Endothelial cell (in vitro differentiated cells): ENCODE data around the gene PCIF1. TPM values are rescaled to one million over a fixed set of nuclear protein-coding genes. Genes with fewer than 3 reads are reported as not detected.
"Not testable (repeated sequence)": the region's sequence is repeated elsewhere in the genome, so short reads cannot be mapped to it uniquely, and the experiment has no call there.

Experiments used
- DNase-seq: peaks from one replicate; pipeline ENCODE4 v3.0.0; 2021; ENCODE audit warnings: low spot score
- H3K27ac Mint-ChIP-seq: one replicate; pipeline ENCODE4 v1.8.0; 2021; ENCODE audit warnings: mixed read lengths, inconsistent platforms; ENCODE audit not compliant: unreplicated experiment
- H3K27me3 Mint-ChIP-seq: one replicate; pipeline ENCODE4 v1.8.0; 2021; ENCODE audit warnings: mild to moderate bottlenecking, moderate library complexity, mixed read lengths, inconsistent platforms; ENCODE audit not compliant: unreplicated experiment
- H3K36me3 Mint-ChIP-seq: one replicate; pipeline ENCODE4 v1.8.0; 2021; ENCODE audit warnings: mild to moderate bottlenecking, low read depth, mixed read lengths, inconsistent platforms; ENCODE audit not compliant: unreplicated experiment
- H3K4me1 Mint-ChIP-seq: one replicate; pipeline ENCODE4 v1.8.0; 2021; ENCODE audit warnings: mild to moderate bottlenecking, mixed read lengths, inconsistent platforms; ENCODE audit not compliant: unreplicated experiment
- H3K4me3 Mint-ChIP-seq: one replicate; pipeline ENCODE4 v1.8.0; 2021; ENCODE audit warnings: mild to moderate bottlenecking, mixed read lengths, inconsistent platforms; ENCODE audit not compliant: unreplicated experiment
- H3K9me3 Mint-ChIP-seq: one replicate; pipeline ENCODE4 v1.8.0; 2021; ENCODE audit warnings: mixed read lengths, inconsistent platforms; ENCODE audit not compliant: unreplicated experiment
- total RNA-seq: library from RNA; stranded (reverse); fragmentation: NEBNext Ultra II Directional; extraction: Animal tissue kit (Norgen Biotek cat#: 25700); gene quantifications from one replicate; pipeline ENCODE4 v1.2.1, GENCODE V29; 2021; ENCODE audit not compliant: unreplicated experiment
- TF ChIP-seq, protein P1 (sequence below): fragments of 200-600 bp; sonication (generic); IDR thresholded peaks from one replicate; pipeline ENCODE4 v1.5.0; 2021; ENCODE audit warnings: antibody characterized with exemption; ENCODE audit not compliant: unreplicated experiment

PCIF1 gene
- total RNA-seq, 1 donor from 2014 or later: 34.8 TPM

DNA sequence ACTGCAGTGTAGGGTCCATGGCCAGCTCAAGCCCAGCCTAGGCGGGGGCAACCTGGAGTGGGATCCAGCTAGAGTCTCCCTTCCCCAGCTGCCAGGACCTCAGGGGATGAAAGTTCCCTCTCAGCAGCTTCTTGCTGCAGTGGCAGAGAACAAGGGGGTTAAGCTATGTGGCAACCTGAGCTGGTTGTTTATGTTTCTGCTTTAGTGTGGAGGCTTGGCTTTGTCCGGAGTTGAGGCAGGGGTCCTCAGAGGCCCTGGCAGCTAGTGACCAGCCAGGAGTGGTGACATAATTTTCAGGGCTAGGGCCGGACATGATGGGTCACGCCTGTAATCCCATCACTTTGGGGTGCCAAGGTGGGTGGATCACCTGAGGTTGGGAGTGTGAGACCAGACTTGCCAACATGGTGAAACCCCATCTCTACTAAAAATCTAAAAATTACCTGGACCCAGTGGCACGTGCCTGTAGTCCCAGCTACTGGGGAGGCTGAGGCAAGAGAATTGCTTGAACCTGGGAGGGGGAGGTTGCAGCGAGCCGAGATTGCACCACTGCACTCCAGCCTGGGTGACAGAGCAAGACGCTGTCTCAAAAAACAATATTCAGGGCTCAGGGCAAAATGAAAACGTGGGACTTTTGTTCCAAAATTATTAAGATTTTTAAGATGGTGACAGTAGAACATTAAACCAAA, 8.5 kb upstream of the PCIF1 start:
- TF ChIP-seq, protein P1, sequence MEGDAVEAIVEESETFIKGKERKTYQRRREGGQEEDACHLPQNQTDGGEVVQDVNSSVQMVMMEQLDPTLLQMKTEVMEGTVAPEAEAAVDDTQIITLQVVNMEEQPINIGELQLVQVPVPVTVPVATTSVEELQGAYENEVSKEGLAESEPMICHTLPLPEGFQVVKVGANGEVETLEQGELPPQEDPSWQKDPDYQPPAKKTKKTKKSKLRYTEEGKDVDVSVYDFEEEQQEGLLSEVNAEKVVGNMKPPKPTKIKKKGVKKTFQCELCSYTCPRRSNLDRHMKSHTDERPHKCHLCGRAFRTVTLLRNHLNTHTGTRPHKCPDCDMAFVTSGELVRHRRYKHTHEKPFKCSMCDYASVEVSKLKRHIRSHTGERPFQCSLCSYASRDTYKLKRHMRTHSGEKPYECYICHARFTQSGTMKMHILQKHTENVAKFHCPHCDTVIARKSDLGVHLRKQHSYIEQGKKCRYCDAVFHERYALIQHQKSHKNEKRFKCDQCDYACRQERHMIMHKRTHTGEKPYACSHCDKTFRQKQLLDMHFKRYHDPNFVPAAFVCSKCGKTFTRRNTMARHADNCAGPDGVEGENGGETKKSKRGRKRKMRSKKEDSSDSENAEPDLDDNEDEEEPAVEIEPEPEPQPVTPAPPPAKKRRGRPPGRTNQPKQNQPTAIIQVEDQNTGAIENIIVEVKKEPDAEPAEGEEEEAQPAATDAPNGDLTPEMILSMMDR: no peak
- DNase-seq: no peak
- Mint-ChIP-seq H3K36me3 (no peaks in the 10 kb centered on the region), H3K4me3 (no peak overlapping the region), H3K4me1 (peaks cover 12% of the 10 kb centered on the region), H3K27ac (no peak overlapping the region), H3K9me3 (no peaks in the 10 kb centered on the region), H3K27me3 (peaks cover 3% of the 10 kb centered on the region)

DNA sequence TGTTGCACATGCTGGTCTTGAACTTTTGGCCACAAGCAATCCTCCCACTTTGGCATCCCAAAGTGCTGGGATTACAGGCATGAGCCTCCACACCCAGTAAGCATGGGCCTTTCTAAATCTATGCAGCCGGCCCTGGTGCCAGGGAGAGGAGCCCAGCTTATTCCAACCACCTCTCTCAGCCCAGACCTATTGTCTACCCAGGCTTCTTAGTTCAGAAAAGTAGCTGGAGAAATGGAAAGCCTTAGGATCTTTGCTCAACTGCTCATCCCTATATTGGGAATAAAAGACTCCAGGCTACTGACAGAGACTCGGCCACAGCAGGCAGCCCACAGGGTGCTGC, 7.8 kb upstream of the PCIF1 start:
- Mint-ChIP-seq H3K4me1 (peaks cover 8% of the 10 kb centered on the region), H3K4me3 (no peak overlapping the region)
- DNase-seq: no peak

DNA sequence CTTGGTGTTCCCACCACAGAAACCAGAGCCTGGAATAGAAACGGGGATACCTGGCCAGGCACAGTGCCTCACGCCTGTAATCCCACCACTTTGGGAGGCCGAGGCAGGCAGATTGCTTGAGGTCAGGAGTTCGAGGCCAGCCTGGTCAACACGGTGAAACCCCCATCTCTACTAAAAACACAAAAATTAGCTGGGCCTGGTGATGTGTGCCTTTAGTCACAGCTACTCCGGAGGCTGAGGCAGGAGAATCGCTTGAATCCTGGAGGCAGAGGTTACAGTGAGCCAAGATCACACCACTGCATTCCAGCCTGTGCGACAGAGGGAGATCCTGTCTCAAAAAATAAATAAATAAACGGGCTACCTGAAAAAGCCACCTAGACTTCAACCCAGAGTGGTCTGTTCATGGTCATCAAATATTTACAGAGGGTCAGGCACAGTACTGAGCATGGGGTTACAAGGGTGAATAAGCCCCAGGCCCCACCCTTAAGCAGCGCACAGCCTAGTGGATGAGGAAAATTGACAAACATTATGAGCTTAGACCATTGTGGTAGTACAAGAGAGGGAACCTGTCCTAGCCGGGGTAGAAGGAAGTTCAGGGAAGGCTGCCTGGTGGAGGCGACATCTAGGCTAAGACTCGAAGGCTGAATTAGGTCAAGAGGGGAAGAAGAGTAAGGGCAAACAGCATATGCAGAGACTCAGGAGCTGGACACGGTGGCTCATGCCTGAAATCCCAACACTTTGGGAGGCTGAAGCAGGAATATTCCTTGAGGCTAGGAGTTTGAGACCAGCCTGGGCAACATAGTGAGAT, 7.2 kb upstream of the PCIF1 start:
- H3K9me3 Mint-ChIP-seq: no peaks in the 10 kb centered on the region
- H3K27me3 Mint-ChIP-seq: peaks cover 3% of the 10 kb centered on the region
- TF ChIP-seq, protein P1: no peak
- H3K4me1 Mint-ChIP-seq: peaks cover 7% of the 10 kb centered on the region
- no peak overlapping the region for H3K4me3 Mint-ChIP-seq
- no peaks in the 10 kb centered on the region for H3K36me3 Mint-ChIP-seq
- H3K27ac Mint-ChIP-seq: no peak overlapping the region
- no peak for DNase-seq

More for the DNA sequence above, 7.8 kb upstream of the PCIF1 start:
- no peaks in the 10 kb centered on the region for H3K9me3 Mint-ChIP-seq
- TF ChIP-seq, protein P1: no peak
- H3K27me3 Mint-ChIP-seq: peaks cover 3% of the 10 kb centered on the region
- no peaks in the 10 kb centered on the region for H3K36me3 Mint-ChIP-seq
- no peak overlapping the region for H3K27ac Mint-ChIP-seq

DNA sequence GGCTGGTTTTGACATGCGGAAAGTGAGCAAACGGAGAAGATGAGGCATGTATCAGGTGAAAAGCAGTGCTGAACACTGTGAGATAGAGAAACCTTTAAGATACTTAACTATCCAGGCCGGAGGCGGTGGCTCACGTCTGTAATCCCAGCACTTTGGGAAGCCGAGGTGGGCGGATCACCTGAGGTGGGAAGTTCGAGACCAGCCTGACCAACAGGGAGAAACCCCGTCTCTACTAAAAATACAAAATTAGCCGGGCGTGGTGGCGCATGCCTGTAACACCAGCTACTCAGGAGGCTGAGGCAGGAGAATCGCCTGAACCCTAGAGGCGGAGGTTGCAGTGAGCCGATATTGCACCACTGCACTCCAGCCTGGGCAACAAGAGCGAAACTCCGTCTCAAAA, 2.8 kb upstream of the PCIF1 start:
- peaks cover 12% of the 10 kb centered on the region for H3K27me3 Mint-ChIP-seq
- not testable (repeated sequence) for H3K4me3 Mint-ChIP-seq, H3K4me1 Mint-ChIP-seq, H3K36me3 Mint-ChIP-seq, H3K27ac Mint-ChIP-seq, H3K9me3 Mint-ChIP-seq, DNase-seq

DNA sequence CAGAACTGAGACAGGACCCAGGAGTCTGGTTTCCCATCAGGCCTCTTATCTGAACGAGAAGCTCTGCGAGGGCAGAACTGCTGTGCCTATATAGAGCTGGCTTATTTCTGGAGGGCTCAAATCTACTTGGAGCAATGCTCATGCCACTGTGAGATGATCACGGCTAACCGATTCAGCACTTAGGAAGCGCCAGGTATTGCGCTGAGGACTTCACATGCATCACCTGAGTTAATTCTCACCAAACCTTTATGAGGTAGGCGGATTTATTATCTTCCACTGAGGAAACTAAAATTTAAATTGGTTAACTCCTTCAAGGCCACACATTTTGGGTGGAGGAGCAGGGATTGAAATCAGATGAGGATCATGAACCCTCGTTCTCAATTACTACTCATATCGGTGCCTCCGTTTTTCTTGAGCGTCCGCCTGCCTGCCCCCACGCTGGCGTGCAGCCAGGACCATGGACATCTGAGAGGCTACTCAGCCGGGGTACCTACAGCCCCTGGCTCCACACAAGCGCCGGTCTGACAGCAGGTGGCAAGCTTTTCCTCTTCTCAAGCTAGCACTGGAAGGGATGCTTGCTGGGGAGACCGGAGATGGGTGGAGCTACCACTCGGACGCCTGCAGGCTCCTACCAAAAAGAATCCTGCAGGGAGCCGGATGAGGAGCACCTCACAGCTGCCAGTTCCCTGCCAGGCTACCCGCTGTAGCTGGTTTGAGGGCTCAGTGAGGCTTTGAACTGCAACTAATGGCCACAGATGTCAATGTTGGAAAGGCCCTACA, 1.0 kb upstream of the PCIF1 start:
- Mint-ChIP-seq H3K4me1 (peaks cover 17% of the 10 kb centered on the region), H3K4me3 (peak overlapping the region; percentile 96), H3K9me3 (no peaks in the 10 kb centered on the region), H3K36me3 (peaks cover 9% of the 10 kb centered on the region), H3K27me3 (peaks cover 12% of the 10 kb centered on the region), H3K27ac (peak overlapping the region; percentile 98)
- DNase-seq: peak; percentile 70
- TF ChIP-seq, protein P1: no peak
